ENCODE results near the gene ABCB10.

Gene ABCB10

DNA sequence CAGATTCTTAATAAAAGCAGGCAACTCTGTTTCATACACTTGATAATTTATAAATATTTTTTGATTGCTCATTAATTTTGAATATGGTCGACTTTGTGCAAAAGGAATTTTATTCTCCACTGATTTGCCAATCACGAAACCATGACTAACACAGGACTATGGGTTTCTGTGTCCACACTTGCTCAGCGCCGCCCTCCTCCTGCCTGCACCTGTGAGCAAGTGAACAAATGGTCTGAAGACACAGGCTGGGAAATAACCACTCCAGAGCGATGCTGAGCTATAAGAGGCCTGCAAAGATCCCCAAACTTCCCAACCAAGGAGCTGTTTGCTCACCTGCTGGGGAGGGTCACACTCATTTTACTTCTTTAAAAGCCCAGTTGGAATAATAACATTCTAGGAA is 19.6 kb downstream of the ABCB10 start:
- Histone ChIP-seq H3K27me3 (ENCODE audit: insufficient read depth, low read depth) (no peaks in the 10 kb centered on the region), H3K4me1 (ENCODE audit: low read depth, poor library complexity, severe bottlenecking) (peaks cover 89% of the 10 kb centered on the region), H3K4me3 (IDR thresholded peaks at IDR 0.05; ENCODE audit: insufficient read depth, low read depth, low read length) (no peak overlapping the region), H3K36me3 (ENCODE audit: insufficient read depth) (peaks cover 13% of the 10 kb centered on the region; the same call in 1 of the 2 replicates), H4K20me1 (ENCODE audit: insufficient read depth) (no peaks in the 10 kb centered on the region), H3K9ac (peak overlapping the region; percentile 22; the same call in 1 of the 2 replicates), H3K4me2 (peak overlapping the region; percentile 83), H3K27ac (peak overlapping the region; percentile 75), H3K79me2 (ENCODE audit: insufficient read depth, low read depth) (peaks cover 63% of the 10 kb centered on the region), H2AFZ (ENCODE audit: low read depth) (no peak overlapping the region)
- TF ChIP-seq, protein P1, sequence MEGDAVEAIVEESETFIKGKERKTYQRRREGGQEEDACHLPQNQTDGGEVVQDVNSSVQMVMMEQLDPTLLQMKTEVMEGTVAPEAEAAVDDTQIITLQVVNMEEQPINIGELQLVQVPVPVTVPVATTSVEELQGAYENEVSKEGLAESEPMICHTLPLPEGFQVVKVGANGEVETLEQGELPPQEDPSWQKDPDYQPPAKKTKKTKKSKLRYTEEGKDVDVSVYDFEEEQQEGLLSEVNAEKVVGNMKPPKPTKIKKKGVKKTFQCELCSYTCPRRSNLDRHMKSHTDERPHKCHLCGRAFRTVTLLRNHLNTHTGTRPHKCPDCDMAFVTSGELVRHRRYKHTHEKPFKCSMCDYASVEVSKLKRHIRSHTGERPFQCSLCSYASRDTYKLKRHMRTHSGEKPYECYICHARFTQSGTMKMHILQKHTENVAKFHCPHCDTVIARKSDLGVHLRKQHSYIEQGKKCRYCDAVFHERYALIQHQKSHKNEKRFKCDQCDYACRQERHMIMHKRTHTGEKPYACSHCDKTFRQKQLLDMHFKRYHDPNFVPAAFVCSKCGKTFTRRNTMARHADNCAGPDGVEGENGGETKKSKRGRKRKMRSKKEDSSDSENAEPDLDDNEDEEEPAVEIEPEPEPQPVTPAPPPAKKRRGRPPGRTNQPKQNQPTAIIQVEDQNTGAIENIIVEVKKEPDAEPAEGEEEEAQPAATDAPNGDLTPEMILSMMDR (conservative IDR thresholded peaks at IDR 0.05; ENCODE audit: low read depth, low read length) = no peak

DNA sequence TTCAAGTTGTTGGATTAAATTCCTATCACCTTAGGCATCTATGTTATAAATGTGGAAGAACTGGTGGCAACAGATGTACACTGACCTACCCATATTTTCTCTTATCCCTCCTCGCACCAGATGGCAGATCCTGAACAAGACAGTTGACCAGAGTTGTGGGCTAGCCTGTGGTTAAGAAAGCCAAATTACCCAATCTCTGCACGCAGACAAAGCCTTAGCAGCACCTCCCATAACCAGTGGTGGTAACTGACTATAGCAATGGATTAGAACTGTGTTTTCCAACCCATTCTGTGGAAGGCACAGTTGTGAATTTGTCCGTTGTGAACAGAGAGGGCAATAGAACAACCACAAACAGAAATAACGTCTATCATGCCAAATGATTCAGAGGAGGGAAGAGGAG is 20.6 kb downstream of the ABCB10 start:
- peaks cover 17% of the 10 kb centered on the region; the same call in 1 of the 2 replicates for H3K36me3 ChIP-seq (ENCODE audit: insufficient read depth)
- no peaks in the 10 kb centered on the region for H4K20me1 ChIP-seq (ENCODE audit: insufficient read depth)
- peak overlapping the region; percentile 31; the same call in 1 of the 2 replicates for H3K9ac ChIP-seq
- peaks cover 79% of the 10 kb centered on the region for H3K4me1 ChIP-seq (ENCODE audit: low read depth, poor library complexity, severe bottlenecking)
- peak overlapping the region; percentile 83 for H3K4me2 ChIP-seq
- no peak overlapping the region for H3K4me3 ChIP-seq (IDR thresholded peaks at IDR 0.05; ENCODE audit: insufficient read depth, low read depth, low read length)
- H3K27me3 ChIP-seq (ENCODE audit: insufficient read depth, low read depth) = no peaks in the 10 kb centered on the region
- H3K27ac ChIP-seq = peak overlapping the region; percentile 75
- TF ChIP-seq, protein P1 (conservative IDR thresholded peaks at IDR 0.05; ENCODE audit: low read depth, low read length) = no peak
- H2AFZ ChIP-seq (ENCODE audit: low read depth) = no peak overlapping the region
- peaks cover 63% of the 10 kb centered on the region for H3K79me2 ChIP-seq (ENCODE audit: insufficient read depth, low read depth)

DNA sequence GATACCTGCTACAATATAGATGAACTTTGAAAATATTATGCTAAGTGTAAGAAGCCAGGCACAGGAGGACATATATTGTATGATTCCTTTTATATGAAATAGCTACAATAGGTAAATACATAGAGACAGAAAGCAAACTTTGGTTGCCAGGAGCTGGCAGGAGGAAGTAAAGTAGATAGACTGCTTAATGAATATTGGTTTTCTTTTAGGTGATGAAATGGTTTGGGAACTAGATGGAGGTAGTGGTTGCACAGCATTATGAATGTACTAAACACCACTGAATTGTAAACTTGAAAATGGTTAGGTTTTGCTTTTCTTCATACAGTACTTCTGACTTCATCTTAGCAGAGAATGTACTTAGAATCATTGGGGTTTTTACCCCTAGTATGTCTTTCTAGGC is 21.5 kb downstream of the ABCB10 start:
- peak overlapping the region; percentile 83 for H3K4me2 ChIP-seq
- H3K4me1 ChIP-seq (ENCODE audit: low read depth, poor library complexity, severe bottlenecking) = peaks cover 70% of the 10 kb centered on the region
- H3K4me3 ChIP-seq (IDR thresholded peaks at IDR 0.05; ENCODE audit: insufficient read depth, low read depth, low read length) = no peak overlapping the region
- H3K27ac ChIP-seq = peak overlapping the region; percentile 75
- no peaks in the 10 kb centered on the region for H3K27me3 ChIP-seq (ENCODE audit: insufficient read depth, low read depth)
- H3K36me3 ChIP-seq (ENCODE audit: insufficient read depth) = peaks cover 17% of the 10 kb centered on the region; the same call in 1 of the 2 replicates
- peaks cover 54% of the 10 kb centered on the region for H3K79me2 ChIP-seq (ENCODE audit: insufficient read depth, low read depth)
- H3K9ac ChIP-seq = 0 out of 2 replicates have a peak overlapping the region, but pooled peaks have one; percentile 31
- TF ChIP-seq, protein P1 (conservative IDR thresholded peaks at IDR 0.05; ENCODE audit: low read depth, low read length) = no peak
- no peak overlapping the region for H2AFZ ChIP-seq (ENCODE audit: low read depth)
- no peaks in the 10 kb centered on the region for H4K20me1 ChIP-seq (ENCODE audit: insufficient read depth)

DNA sequence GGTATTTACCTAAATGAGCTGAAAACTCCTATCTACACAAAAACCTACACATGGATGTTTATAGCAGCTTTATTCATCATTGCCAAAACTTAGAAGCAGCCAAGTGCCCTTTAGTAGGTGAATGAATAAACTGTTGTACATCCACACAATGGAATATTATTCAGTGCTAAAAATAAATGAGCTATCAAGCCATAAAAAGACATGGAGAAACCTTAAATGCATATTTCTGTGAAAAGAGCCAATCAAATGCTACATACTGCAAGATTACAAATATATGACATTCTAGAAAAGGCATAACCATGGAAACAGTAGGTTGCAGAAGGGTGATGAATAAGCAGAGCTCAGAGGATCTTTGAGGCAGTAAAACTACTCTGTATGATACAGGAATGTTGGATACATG is 23.3 kb downstream of the ABCB10 start:
- Histone ChIP-seq H3K79me2 (ENCODE audit: insufficient read depth, low read depth) (peaks cover 37% of the 10 kb centered on the region; the same call in 1 of the 2 replicates), H3K36me3 (ENCODE audit: insufficient read depth) (peaks cover 18% of the 10 kb centered on the region; the same call in 1 of the 2 replicates)
- TF ChIP-seq, protein P1 (conservative IDR thresholded peaks at IDR 0.05; ENCODE audit: low read depth, low read length) = no peak

More for the DNA sequence above, 23.3 kb downstream of the ABCB10 start:
- Histone ChIP-seq H3K27ac (no peak overlapping the region), H3K4me1 (ENCODE audit: low read depth, poor library complexity, severe bottlenecking) (peaks cover 52% of the 10 kb centered on the region), H3K4me3 (IDR thresholded peaks at IDR 0.05; ENCODE audit: insufficient read depth, low read depth, low read length) (no peak overlapping the region), H3K9ac (no peak overlapping the region), H4K20me1 (ENCODE audit: insufficient read depth) (no peaks in the 10 kb centered on the region), H3K4me2 (no peak overlapping the region), H3K27me3 (ENCODE audit: insufficient read depth, low read depth) (no peaks in the 10 kb centered on the region), H2AFZ (ENCODE audit: low read depth) (no peak overlapping the region)
